Measurements from ENCODE around the gene KBTBD2.
A peak's percentile ranks its signal among the peaks of the same experiment; 100 is the strongest.
"Not testable (repeated sequence)": the region's sequence is repeated elsewhere in the genome, so short reads cannot be mapped to it uniquely, and the experiment has no call there.

KBTBD2 gene

GRCh38 chr7:32846630-32847225 is 44.8 kb downstream of the KBTBD2 start:
- peak; percentile 84 for TF ChIP-seq CTCF (IDR thresholded peaks at IDR 0.05; ENCODE audit: borderline replicate concordance, insufficient read depth, low read depth, low read length)
- no peak overlapping the region for H3K4me3 ChIP-seq (ENCODE audit: low read depth, low read length)

- not testable (repeated sequence) for H3K4me3 ChIP-seq (ENCODE audit: low read depth, low read length)
These were observed 46.8 kb downstream of the KBTBD2 start for GRCh38 chr7:32844748-32845147.

GRCh38 chr7:32843763-32844162 is 47.8 kb downstream of the KBTBD2 start:
- H3K4me3 ChIP-seq (ENCODE audit: low read depth, low read length) = not testable (repeated sequence)

GRCh38 chr7:32839846-32840245 is 51.7 kb downstream of the KBTBD2 start:
- not testable (repeated sequence) for H3K4me3 ChIP-seq (ENCODE audit: low read depth, low read length)

GRCh38 chr7:32828996-32829752 is 62.4 kb downstream of the KBTBD2 start:
- H3K4me3 ChIP-seq (ENCODE audit: low read depth, low read length) = not testable (repeated sequence)

All from GM12875 (cell line).